Glomerular endothelial cell (primary cell): ENCODE results near the gene SMPDL3A. TPM values are rescaled to one million over a fixed set of nuclear protein-coding genes. Genes with fewer than 3 reads are reported as not detected.
"Not testable (repeated sequence)": the region's sequence is repeated elsewhere in the genome, so short reads cannot be mapped to it uniquely, and the experiment has no call there.

Source experiments
- DNase-seq: peaks from one replicate; pipeline ENCODE4 v3.0.0-alpha.2; 2011; ENCODE audit warnings: low read depth, low spot score; ENCODE audit errors: extremely low read depth
- total RNA-seq: library from RNA; depleted of rRNA; stranded (reverse); fragments of >200 nt; gene quantifications from 2 replicates; pipeline ENCODE4 v1.2.3, GENCODE V29; 2015

SMPDL3A gene
- 7.5 and 13.0 TPM in 2 replicates for total RNA-seq

GRCh38 chr6:122789182-122790027 is at the start of gene SMPDL3A:
Gene SMPDL3A (plus strand): TSS chr6:122789258. CDS start chr6:122789347, 89 bp downstream.
- no peak for DNase-seq

GRCh38 chr6:122740091-122740490 is 49.0 kb upstream of the SMPDL3A start:
- no peak for DNase-seq

- no peak for DNase-seq
Observed at GRCh38 chr6:122740936-122741335, 48.1 kb upstream of the SMPDL3A start.

- not testable (repeated sequence) for DNase-seq
Observed at GRCh38 chr6:122744247-122744646, 44.8 kb upstream of the SMPDL3A start.

GRCh38 chr6:122744856-122745255 is 44.2 kb upstream of the SMPDL3A start:
- not testable (repeated sequence) for DNase-seq

GRCh38 chr6:122746688-122747087 is 42.4 kb upstream of the SMPDL3A start:
- DNase-seq = no peak

GRCh38 chr6:122747573-122747972 is 41.5 kb upstream of the SMPDL3A start:
- no peak for DNase-seq

GRCh38 chr6:122748945-122749344 is 40.1 kb upstream of the SMPDL3A start:
- not testable (repeated sequence) for DNase-seq

GRCh38 chr6:122749451-122750050 is 39.5 kb upstream of the SMPDL3A start:
- DNase-seq = no peak

- DNase-seq = no peak
Observed at GRCh38 chr6:122751326-122751725, 37.7 kb upstream of the SMPDL3A start.

- DNase-seq = no peak
Observed at GRCh38 chr6:122752459-122752858, 36.6 kb upstream of the SMPDL3A start.

- no peak for DNase-seq
Observed at GRCh38 chr6:122753000-122753687, 35.9 kb upstream of the SMPDL3A start.

- no peak for DNase-seq
Observed at GRCh38 chr6:122753688-122754056, 35.4 kb upstream of the SMPDL3A start.

GRCh38 chr6:122754191-122754731 is 34.8 kb upstream of the SMPDL3A start:
- DNase-seq = no peak

- DNase-seq = no peak
Observed at GRCh38 chr6:122755901-122756300, 33.2 kb upstream of the SMPDL3A start.

- DNase-seq = no peak
Observed at GRCh38 chr6:122758927-122759334, 30.1 kb upstream of the SMPDL3A start.

GRCh38 chr6:122760330-122760729 is 28.7 kb upstream of the SMPDL3A start:
- no peak for DNase-seq

- no peak for DNase-seq
Observed at GRCh38 chr6:122766256-122766655, 22.8 kb upstream of the SMPDL3A start.

- no peak for DNase-seq
Observed at GRCh38 chr6:122770835-122771601, 18.0 kb upstream of the SMPDL3A start.

- no peak for DNase-seq
Observed at GRCh38 chr6:122772724-122773415, 16.2 kb upstream of the SMPDL3A start.
